SW 1271 (cell line): ENCODE measurements around the gene PLIN4.
"Not testable (repeated sequence)": the region's sequence is repeated elsewhere in the genome, so short reads cannot be mapped to it uniquely, and the experiment has no call there.

Source experiments
- DNase-seq, 2 experiments: peaks; one replicate each; lab custom pipeline; 2025; lab: John Stamatoyannopoulos, UW

Gene PLIN4

GRCh38 chr19:4547303-4548237, 29.3 kb upstream of the PLIN4 start:
- no peak for DNase-seq

DNA sequence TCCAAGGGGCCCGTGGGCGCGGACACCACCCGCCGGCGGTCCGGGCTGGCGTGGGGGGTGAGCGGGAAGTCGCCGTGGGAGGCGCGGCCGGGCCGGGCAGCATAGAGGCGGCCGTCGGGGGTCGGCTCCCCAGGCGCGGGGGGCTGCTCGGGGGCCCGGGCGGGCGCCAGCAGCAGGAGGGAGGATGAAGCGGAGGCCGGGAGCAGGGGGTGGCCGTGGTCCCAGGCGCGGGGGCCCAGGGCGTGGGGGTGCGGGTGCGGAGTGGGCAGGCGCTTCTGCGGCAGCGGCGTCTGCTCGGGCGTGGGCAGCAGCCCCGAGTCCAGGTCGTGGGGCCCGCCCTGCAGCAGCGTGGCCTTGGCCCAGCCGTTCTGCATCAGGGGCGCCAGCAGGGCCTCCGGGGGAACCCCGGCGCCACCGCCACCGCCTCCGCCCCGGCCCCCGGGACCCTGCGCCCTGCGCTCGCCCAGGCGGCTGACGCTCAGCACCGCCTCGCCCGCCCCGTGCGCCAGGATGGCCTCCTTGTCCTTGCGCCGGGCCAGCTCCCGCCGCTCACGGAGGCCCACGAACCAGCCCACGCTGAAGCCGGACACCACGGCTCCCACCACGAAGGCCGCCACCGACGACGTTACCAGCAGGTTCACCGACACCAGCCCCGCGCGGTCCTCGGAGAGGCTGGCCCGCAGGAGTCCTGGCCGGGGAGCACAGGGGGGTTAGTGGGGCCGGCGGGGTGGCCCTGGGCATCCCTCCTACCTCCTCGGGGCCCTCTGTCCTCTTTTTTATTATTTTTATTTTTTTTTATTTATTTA, 25.8 kb upstream of the PLIN4 start:
- DNase-seq: no peak

DNA sequence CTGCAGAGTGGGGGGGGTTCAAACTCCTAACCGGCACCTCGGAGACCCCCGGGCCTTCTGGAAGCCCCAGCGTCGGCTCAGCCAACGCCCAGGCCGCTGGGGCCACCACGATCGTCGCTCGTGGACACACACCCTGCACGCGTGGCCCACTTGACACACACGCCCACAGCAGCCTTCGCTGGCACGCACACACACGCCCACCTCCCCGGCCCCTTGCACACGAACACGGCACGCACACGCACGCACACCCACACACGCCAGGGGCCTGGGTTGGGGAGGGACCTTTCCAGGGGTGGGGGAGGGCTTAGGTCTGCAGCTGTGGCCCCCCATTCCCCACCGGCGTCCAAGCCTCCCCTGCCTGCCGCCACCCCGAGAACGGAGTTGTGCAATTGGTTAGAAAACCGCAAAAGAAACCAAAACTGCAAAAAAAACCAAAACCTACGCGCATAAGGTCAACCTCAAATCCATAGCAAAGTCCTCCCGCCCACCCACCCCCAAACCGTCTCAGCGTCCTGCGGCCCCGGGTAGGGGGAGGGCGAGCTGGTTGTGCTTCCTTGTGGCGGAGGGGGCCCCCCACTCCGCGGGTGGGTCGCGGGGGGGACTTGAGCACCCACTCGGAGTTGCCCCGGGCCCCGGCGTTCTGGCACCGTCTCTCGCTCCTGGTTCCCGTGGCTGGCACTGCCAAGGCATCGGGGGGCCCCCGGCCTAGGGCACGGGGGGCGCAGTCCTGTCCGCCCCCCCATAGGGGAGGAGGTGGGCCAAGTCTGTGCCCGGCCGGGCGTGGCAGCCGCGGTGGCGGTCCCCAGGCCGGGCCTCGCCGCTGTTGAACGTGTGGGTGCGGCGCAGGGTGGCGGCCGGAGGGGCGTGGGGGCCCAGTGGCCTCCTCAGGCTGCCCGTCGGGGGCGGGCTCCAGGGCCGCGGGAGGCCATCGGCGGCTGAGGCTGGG, 24.9 kb upstream of the PLIN4 start:
- DNase-seq: no peak

- not testable (repeated sequence) for DNase-seq
Measured at GRCh38 chr19:4541806-4542145, 23.5 kb upstream of the PLIN4 start.

- DNase-seq: no peak
Measured at GRCh38 chr19:4541114-4541805, 23.0 kb upstream of the PLIN4 start.

DNA sequence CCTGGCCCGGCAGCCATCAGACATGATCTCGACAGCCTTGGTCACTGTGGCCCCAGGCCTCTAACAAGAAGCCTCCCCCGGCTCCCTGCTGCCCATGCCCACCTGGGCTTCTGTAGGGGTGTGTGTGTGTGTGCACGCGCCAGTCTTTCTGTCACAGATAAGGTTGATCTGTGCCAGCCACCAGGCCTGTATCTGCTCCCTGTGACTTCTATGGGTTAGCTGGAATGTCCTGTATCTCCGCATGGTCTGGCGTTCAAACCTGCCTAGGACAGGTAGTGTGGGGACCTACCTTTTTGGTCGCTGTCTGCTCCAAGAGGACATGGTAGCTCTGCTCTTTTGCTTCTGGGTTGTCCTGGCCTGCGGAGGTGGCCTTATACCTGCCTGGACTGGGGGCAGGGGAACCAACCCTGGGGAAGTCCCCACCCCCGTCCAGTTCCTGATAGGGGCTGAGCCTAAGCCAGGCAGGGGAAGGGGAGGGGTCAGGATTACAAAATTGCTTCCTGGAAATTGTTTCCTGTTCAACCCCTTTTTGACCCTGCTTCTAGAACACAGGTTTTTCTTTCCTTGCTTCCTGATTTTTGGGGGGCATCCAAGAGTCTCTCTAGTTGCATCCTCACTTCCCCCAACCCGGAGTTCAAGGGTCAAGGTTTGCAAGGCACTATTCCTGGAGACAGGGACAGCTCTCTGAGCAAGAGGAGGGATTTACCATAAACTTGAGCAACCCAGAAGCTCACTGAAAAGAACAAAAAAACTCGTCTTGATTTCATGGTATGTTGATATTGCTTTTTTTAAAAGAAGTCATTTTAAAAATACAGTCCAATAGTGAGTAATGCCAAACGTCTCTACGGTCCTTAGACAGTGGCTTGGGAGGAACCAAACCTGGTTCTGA, 21.7 kb upstream of the PLIN4 start, which contains the start of gene LRG1:
Gene LRG1 (minus strand): TSS at position 344 of the 889 bp plus-strand sequence. CDS start 23 bp downstream, at position 321.
- DNase-seq: no peak

- DNase-seq: no peak
Measured at GRCh38 chr19:4539169-4539692, 20.9 kb upstream of the PLIN4 start.

DNA sequence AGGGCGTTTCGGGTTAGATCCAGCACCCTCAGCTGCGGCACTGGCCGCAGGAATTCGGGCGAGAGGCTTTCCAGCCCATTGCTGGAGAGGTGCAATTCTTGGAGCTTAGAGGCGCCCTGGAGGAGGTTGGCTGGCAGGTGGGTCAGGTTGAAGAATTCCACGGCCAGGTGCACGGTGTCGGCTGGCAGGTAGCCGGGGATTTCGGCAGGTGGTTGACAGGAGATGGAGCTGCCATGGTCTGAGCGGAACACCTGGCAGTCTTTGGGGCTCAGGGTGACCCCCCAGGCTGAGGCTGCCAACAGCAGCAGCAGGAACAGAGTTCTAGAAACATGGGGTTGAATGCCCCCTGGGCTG, 20.3 kb upstream of the PLIN4 start:
- no peak for DNase-seq

GRCh38 chr19:4537953-4538600, 19.8 kb upstream of the PLIN4 start:
- no peak for DNase-seq

- no peak for DNase-seq
Measured at GRCh38 chr19:4536798-4537197, 18.5 kb upstream of the PLIN4 start.

DNA sequence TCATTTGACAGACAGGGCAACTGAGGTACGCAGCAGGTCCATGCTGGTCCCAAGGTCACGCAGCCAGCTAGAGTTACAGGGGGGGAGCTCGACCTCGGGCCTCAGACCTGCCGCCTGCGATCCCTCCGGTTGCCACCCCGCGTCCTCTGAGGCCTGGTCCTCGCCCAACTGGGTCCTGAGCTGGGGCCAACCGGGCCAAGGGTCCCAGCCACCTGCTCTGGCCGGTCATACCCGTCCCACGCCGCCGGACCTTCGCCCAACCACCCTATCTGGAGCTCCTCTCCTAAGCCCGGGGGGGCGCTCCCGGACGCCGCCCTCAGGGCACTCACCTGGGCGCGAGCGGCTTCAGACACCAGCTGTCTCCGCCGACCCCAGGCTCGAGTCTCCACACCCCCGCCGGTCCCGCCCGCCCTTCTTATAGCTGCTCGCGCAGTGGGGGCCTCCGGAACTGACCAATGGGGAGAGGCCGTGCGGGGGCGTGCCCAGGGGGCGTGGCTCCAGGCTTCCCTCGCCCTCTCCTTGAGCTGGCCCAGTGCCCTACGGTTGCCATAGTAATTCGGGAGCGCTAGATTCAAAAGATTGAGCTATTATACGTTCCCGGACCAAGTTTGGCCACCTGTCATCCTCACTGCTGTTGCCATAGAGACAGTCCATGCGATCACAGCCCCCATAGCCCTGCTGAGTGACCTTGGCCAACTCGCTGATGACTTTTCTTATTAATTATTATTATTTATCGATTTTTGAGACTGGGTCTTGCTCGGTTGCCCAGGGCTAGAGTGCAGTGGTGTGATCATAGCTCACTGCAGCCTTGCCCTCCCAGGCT, 16.8 kb upstream of the PLIN4 start, which contains the start of gene PLIN5:
Gene PLIN5 (minus strand): TSS at position 389 of the 823 bp plus-strand sequence. CDS start 1,150 bp downstream, outside the sequence.
- no peak for DNase-seq

DNA sequence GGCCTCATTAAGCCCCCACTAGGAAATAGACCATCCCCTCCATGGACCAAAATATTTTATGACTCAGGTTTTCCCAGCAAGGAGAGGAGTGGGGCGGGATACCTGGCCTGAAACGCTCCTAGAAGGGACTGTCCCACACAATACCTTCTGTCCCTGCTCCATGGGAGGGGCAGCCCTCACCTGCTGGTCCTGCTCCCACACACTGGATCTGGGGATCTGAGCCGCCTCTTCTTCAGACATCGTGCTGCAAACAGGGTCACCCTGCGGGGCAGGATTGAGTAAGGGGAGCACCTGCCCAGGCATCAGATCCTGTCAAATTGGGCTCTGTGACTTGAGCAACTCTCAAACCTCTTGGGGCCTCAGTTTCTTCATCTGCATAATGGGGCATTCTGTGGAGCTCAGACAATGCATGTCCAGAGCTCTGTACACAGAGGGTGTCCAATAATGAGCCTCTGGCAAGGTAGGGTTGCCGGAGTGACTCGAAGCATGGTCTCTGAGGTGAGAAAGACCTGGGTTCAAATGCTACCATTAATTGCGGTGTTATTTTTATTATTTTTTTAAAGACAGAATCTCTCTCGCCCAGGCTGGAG, 15.6 kb upstream of the PLIN4 start:
- no peak for DNase-seq

DNA sequence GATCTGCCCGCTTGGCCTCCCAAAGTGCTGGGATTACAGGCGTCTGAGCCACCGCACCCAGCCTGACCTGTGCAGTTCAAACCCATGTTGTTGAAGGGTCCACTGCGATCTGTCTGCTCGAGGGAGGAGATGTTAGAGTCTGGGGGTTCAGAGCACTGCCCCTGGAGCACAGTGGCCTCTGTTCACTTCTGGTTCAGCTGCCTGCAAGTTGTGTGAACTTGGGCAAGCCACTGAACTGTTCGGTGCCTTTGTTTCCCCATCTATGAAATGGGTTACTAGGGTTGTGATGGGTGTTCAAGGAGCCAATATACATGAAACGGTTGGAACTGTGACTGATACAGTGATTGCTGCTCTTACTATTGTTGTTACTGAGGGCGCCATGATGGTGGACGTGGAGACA, 15.0 kb upstream of the PLIN4 start:
- no peak for DNase-seq

DNA sequence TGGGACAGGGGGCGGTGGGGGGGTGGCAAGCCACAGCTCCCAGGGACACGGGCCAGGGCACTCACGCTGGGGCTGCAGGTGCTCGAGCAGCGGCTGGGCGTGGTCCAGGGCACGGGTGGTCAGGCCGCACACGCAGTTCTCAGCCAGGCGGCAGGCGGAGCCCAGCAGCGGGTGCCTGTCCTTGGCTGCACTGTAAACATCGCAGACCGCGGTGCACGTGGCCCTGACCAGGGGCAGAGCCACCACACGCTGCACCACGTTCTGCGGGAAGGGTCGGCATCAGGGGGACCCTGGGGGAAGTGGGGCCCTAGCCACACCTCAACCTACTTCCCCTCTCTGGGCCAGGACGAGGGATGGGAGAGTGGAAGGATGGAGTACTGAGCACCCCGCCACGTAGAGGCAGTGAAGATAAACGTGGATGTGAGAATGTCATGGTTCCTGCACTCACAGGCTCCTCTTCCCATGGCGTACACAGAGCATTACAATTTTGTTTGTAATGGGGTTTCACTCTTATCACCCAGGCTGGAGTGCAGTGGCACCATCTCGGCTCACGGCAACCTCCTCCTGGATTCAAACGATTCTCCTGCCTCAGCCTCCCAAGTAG, 13.4 kb upstream of the PLIN4 start:
- no peak for DNase-seq

GRCh38 chr19:4529924-4530522, 11.7 kb upstream of the PLIN4 start:
- DNase-seq: no peak

GRCh38 chr19:4528843-4529242, 10.6 kb upstream of the PLIN4 start:
- no peak for DNase-seq

- DNase-seq: not testable (repeated sequence)
Measured at GRCh38 chr19:4527377-4527776, 9.1 kb upstream of the PLIN4 start.
